ENCODE data around the gene GPR31. TPM values are rescaled to one million over a fixed set of nuclear protein-coding genes. Genes with fewer than 3 reads are reported as not detected.

Gene GPR31
- total and polyA plus RNA-seq, 2 donors (not counting 1 experiment from before 2014, with no cell fraction given): not detected

DNA sequence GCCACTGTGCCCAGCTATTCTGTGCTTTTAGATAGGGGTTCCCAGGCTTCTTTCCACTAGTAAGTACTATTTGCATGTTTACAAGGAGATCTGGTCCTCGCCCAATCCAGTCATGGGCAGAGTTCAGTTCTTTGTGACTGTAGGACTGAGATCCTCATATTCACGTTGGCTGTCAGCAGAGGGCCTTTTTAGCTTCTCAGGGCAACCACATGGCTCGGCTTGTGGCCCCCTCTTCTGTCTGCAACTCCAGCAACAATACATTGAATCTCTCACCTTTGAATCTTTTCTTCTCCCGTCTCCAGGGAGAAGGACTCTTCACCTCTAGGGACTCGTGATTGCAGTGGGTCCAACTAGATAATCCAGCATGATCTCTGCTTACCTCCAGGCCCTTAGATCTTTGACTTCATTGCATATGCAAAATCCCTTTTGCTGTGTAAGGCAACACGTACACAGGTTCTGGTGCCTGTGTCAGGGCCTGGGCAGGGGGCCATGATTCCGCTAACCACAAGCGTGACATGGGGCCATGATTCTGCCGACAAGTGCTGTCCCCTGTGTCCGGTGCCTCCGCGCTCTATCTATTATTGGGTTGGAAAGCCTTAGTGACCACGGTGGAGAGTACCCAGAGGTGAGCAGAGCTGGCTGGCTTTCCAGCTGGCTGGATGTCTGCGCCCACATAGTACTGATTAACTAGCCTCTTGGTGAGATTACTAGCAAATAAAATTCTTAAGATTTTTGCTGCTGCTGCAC is 29.8 kb downstream of the GPR31 start:
- Histone ChIP-seq H2AFZ (ENCODE audit: insufficient read depth, low read depth, low read length, poor library complexity, severe bottlenecking) (no peak overlapping the region), H3K4me1 (ENCODE audit: control insufficient read depth in 2 of 2, insufficient read depth in 2 of 2, low read length in 2 of 2) (peaks cover 74 to 76% of the 10 kb centered on the region in 2 donors), H3K79me2 (ENCODE audit: control insufficient read depth, insufficient read depth, low read length) (peaks cover 99% of the 10 kb centered on the region), H3K27me3 (replicated peaks in 1 of 4; ENCODE audit: control extremely low read depth in 1 of 4, control insufficient read depth in 3 of 4, insufficient read depth in 4 of 4, low read length in 3 of 4) (no peaks in the 10 kb centered on the region), H3K4me2 (replicated peaks; ENCODE audit: low read depth, low read length, poor library complexity, severe bottlenecking) (peak overlapping the region; percentile 52), H3K9ac (ENCODE audit: low read length) (no peak overlapping the region), H3K27ac (ENCODE audit: low read length in 2 of 2) (peak overlapping the region; percentile 28 to 92), H4K20me1 (ENCODE audit: control insufficient read depth, insufficient read depth, low read length, poor library complexity, severe bottlenecking) (peaks cover 57% of the 10 kb centered on the region), H3K4me3 (ENCODE audit: control extremely low read depth in 1 of 5, extremely low read depth in 1 of 5, insufficient read depth in 1 of 5, low read depth in 2 of 5, low read length in 4 of 5) (no peak overlapping the region), H3K36me3 (replicated peaks in 1 of 2; ENCODE audit: control extremely low read depth in 1 of 2, control insufficient read depth in 1 of 2, extremely low read depth in 1 of 2, insufficient read depth in 2 of 2, low read length in 1 of 2) (peaks cover 3 to 71% of the 10 kb centered on the region in 2 experiments), H3K9me3 (ENCODE audit: control extremely low read depth in 1 of 3, control insufficient read depth in 2 of 3, insufficient read depth in 1 of 3, low read length in 2 of 3) (peaks cover 0 to 6% (median 0%) of the 10 kb centered on the region in 3 donors)
- WGBS (ENCODE audit: insufficient coverage): 77% methylated on average over 13 of the region's 14 CpGs
- ChIA-PET CTCF (interaction anchor here (1.2 to 22.6 kb wide), 5 partner anchors 4 to 138 kb away, joined by 4 to 437 read pairs (median 41); partner anchors contain the start of genes CCR6 and CEP43), POLR2A (interaction anchor here (0.6 to 5.4 kb wide), 6 partner anchors 11 to 107 kb away, joined by 3 to 47 read pairs (median 4); no protein-coding TSS in a partner anchor)
- H3K4me1 Mint-ChIP-seq: peaks cover 86% of the 10 kb centered on the region
- no peak for ATAC-seq (ENCODE audit: low read depth)
- no peaks in the 10 kb centered on the region for H3K27me3 Mint-ChIP-seq
- H3K27ac Mint-ChIP-seq: peak overlapping the region; percentile 96
- no peaks in the 10 kb centered on the region for H3K9me3 Mint-ChIP-seq (ENCODE audit: insufficient read depth)
- intact Hi-C loops (cut with micrococcal nuclease): loop anchor here (10.0 kb wide), 1 partner anchor 743 kb away; the partner anchor contains the start of gene MPC1
- TF ChIP-seq EZH2 (IDR thresholded peaks at IDR 0.05; ENCODE audit: borderline replicate concordance, insufficient read depth, low read depth, low read length, poor library complexity, severe bottlenecking): no peak
- TF ChIP-seq, protein P1, sequence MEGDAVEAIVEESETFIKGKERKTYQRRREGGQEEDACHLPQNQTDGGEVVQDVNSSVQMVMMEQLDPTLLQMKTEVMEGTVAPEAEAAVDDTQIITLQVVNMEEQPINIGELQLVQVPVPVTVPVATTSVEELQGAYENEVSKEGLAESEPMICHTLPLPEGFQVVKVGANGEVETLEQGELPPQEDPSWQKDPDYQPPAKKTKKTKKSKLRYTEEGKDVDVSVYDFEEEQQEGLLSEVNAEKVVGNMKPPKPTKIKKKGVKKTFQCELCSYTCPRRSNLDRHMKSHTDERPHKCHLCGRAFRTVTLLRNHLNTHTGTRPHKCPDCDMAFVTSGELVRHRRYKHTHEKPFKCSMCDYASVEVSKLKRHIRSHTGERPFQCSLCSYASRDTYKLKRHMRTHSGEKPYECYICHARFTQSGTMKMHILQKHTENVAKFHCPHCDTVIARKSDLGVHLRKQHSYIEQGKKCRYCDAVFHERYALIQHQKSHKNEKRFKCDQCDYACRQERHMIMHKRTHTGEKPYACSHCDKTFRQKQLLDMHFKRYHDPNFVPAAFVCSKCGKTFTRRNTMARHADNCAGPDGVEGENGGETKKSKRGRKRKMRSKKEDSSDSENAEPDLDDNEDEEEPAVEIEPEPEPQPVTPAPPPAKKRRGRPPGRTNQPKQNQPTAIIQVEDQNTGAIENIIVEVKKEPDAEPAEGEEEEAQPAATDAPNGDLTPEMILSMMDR (IDR thresholded peaks at IDR 0.05): no peak
- H3K4me3 Mint-ChIP-seq: peak overlapping the region; percentile 78
- peak; percentile 44 for DNase-seq
